Activated CD4-positive, CD25-positive, alpha-beta regulatory T cell treated with anti-CD3 and anti-CD28 coated beads, Interleukin-2, amount 50 U/mL, for 72 hours (primary cell): ENCODE data around the gene DNAJC12.
"Not testable (repeated sequence)": the region's sequence is repeated elsewhere in the genome, so short reads cannot be mapped to it uniquely, and the experiment has no call there.

Experiments
- DNase-seq: peaks from one replicate; pipeline ENCODE4 v3.0.0; 2021

DNAJC12 gene

GRCh38 chr10:67839511-67839910 lies 1.5 kb upstream of the DNAJC12 start:
- not testable (repeated sequence) for DNase-seq

- DNase-seq, result no peak
Measured at GRCh38 chr10:67836972-67837371, 1.0 kb downstream of the DNAJC12 start.

- no peak for DNase-seq
Measured at GRCh38 chr10:67836488-67836887, 1.5 kb downstream of the DNAJC12 start.

- DNase-seq, result not testable (repeated sequence)
Measured at GRCh38 chr10:67835541-67836394, 2.2 kb downstream of the DNAJC12 start.

GRCh38 chr10:67834375-67834774 lies 3.6 kb downstream of the DNAJC12 start:
- no peak for DNase-seq

GRCh38 chr10:67827811-67828210 lies 10.2 kb downstream of the DNAJC12 start:
- DNase-seq, result no peak

GRCh38 chr10:67819768-67820204 lies 18.2 kb downstream of the DNAJC12 start:
- no peak for DNase-seq

GRCh38 chr10:67818323-67818722 lies 19.7 kb downstream of the DNAJC12 start:
- no peak for DNase-seq

- DNase-seq, result no peak
Measured at GRCh38 chr10:67816719-67817118, 21.3 kb downstream of the DNAJC12 start.

- DNase-seq, result no peak
Measured at GRCh38 chr10:67815571-67816059, 22.4 kb downstream of the DNAJC12 start.

- no peak for DNase-seq
Measured at GRCh38 chr10:67812007-67812406, 26.0 kb downstream of the DNAJC12 start.

- no peak for DNase-seq
Measured at GRCh38 chr10:67809107-67809506, 28.9 kb downstream of the DNAJC12 start.

- DNase-seq, result no peak
Measured at GRCh38 chr10:67808704-67809103, 29.3 kb downstream of the DNAJC12 start.

GRCh38 chr10:67807855-67808456 lies 30.0 kb downstream of the DNAJC12 start:
- DNase-seq, result no peak

- no peak for DNase-seq
Measured at GRCh38 chr10:67804395-67804678, 33.7 kb downstream of the DNAJC12 start.

GRCh38 chr10:67803588-67804394 lies 34.2 kb downstream of the DNAJC12 start:
- DNase-seq, result no peak

GRCh38 chr10:67802767-67803538 lies 35.0 kb downstream of the DNAJC12 start:
- DNase-seq, result no peak

- DNase-seq, result no peak
Measured at GRCh38 chr10:67801118-67801517, 36.9 kb downstream of the DNAJC12 start.

GRCh38 chr10:67794909-67795460 lies 43.0 kb downstream of the DNAJC12 start:
- DNase-seq, result no peak

GRCh38 chr10:67794256-67794655 lies 43.7 kb downstream of the DNAJC12 start:
- DNase-seq, result no peak

GRCh38 chr10:67793313-67793712 lies 44.7 kb downstream of the DNAJC12 start:
- DNase-seq, result no peak

- no peak for DNase-seq
Measured at GRCh38 chr10:67792653-67793052, 45.3 kb downstream of the DNAJC12 start.
